PC-3 (cell line): ENCODE results near the gene SCLY. TPM values are rescaled to one million over a fixed set of nuclear protein-coding genes. Genes with fewer than 3 reads are reported as not detected.

Experiments used
- ATAC-seq: fragments of 200-7000 bp; cut with Tn5 transposase; 2 replicates; pipeline ENCODE4 v1.9.1; 2020; ENCODE audit warnings: mild to moderate bottlenecking, moderate library complexity
- BruUV-seq: library from RNA; stranded (reverse); fragments of 400-500 nt; replicated peaks from 2 replicates; lab custom pipeline; 2021; lab: Mats Ljungman, UMichigan
- CTCF ChIA-PET: fragments of 300-600 bp; sonication (Branson Sonifier 250); formaldehyde crosslinking; loops from one replicate; lab custom pipeline; 2022; ENCODE audit warnings: antibody characterized with exemption; lab: Charles Lee
- POLR2A ChIA-PET: fragments of 300-600 bp; sonication (Branson Sonifier 250); formaldehyde crosslinking; loops from one replicate; lab custom pipeline; 2022; ENCODE audit warnings: antibody characterized with exemption; ENCODE audit not compliant: unreplicated experiment; lab: Charles Lee
- DNase-seq: peaks from one replicate; pipeline ENCODE4 v3.0.0-alpha.2; 2015
- H2AFZ ChIP-seq: fragments of 300-600 bp; sonication (generic); 2 replicates; pipeline ENCODE4 v1.6.0; 2016; ENCODE audit warnings: antibody characterized with exemption, low read length
- H3F3A ChIP-seq: fragments of 300-600 bp; sonication (generic); one replicate; pipeline ENCODE4 v1.6.0; 2017; ENCODE audit warnings: antibody characterized with exemption, low read length, control low read depth, mild to moderate bottlenecking; ENCODE audit not compliant: unreplicated experiment
- H3K27ac ChIP-seq: fragments of 300-600 bp; sonication (generic); 2 replicates; pipeline ENCODE4 v1.5.1; 2016; ENCODE audit warnings: mild to moderate bottlenecking, low read length
- H3K27me3 ChIP-seq: fragments of 300-600 bp; sonication (generic); 2 replicates; pipeline ENCODE4 v1.6.1; 2016; ENCODE audit warnings: low read length, mixed read lengths
- H3K36me3 ChIP-seq: fragments of 300-600 bp; sonication (generic); 2 replicates; pipeline ENCODE4 v1.6.1; 2016; ENCODE audit warnings: low read depth, mixed run types, low read length, mixed read lengths
- H3K4me1 ChIP-seq: fragments of 300-600 bp; sonication (generic); 2 replicates; pipeline ENCODE4 v1.5.1; 2016; ENCODE audit warnings: low read length; ENCODE audit not compliant: insufficient read depth
- H3K4me2 ChIP-seq: fragments of 300-600 bp; sonication (generic); 2 replicates; pipeline ENCODE4 v1.6.0; 2016; ENCODE audit warnings: low read length
- H3K4me3 ChIP-seq: fragments of 300-600 bp; sonication (generic); 2 replicates; pipeline ENCODE4 v1.5.1; 2016; ENCODE audit warnings: mild to moderate bottlenecking, low read length, mixed read lengths
- H3K79me2 ChIP-seq: fragments of 300-600 bp; sonication (generic); 2 replicates; pipeline ENCODE4 v1.6.1; 2017; ENCODE audit warnings: low read length, mixed read lengths
- H3K9ac ChIP-seq: fragments of 300-600 bp; sonication (generic); 2 replicates; pipeline ENCODE4 v1.6.0; 2016; ENCODE audit warnings: mild to moderate bottlenecking, low read length
- H3K9me2 ChIP-seq: fragments of 300-600 bp; sonication (generic); replicated peaks from 2 replicates; pipeline ENCODE4 v1.6.1; 2016; ENCODE audit warnings: mixed run types, low read length, mixed read lengths
- H3K9me3 ChIP-seq: fragments of 300-600 bp; sonication (generic); 2 replicates; pipeline ENCODE4 v1.6.1; 2016; ENCODE audit warnings: low read length, mixed read lengths
- H4K20me1 ChIP-seq: fragments of 300-600 bp; sonication (generic); 2 replicates; pipeline ENCODE4 v1.6.1; 2016; ENCODE audit warnings: low read length, mixed read lengths
- EZH2 ChIP-seq: fragments of 300-600 bp; sonication (generic); IDR thresholded peaks from one replicate; pipeline ENCODE4 v1.6.1; 2017; ENCODE audit warnings: antibody characterized with exemption, mild to moderate bottlenecking, low read length; ENCODE audit not compliant: unreplicated experiment
- EZH2phosphoT487 ChIP-seq: fragments of 300-600 bp; sonication (generic); IDR thresholded peaks from 2 replicates; pipeline ENCODE4 v1.6.1; 2018; ENCODE audit warnings: mild to moderate bottlenecking, antibody characterized with exemption, low read length, borderline replicate concordance
- intact Hi-C: fragments of 100-400 bp; cut with micrococcal nuclease; formaldehyde crosslinking; loops from 2 replicates; pipeline ENCODE4 v1.9.0; 2023
- total RNA-seq: library from RNA; depleted of rRNA; stranded (reverse); fragments of >200 nt; gene quantifications from 2 replicates; pipeline ENCODE4 v1.2.3, GENCODE V29; 2014
- TF ChIP-seq, protein P1 (sequence below): fragments of 300-600 bp; sonication (generic); conservative IDR thresholded peaks from 2 replicates; pipeline ENCODE4 v1.5.1; 2017; ENCODE audit warnings: antibody characterized with exemption, low read depth, mild to moderate bottlenecking, low read length

SCLY gene
- total RNA-seq, 1 experiment from 2014 or later, result 23.1 TPM

DNA sequence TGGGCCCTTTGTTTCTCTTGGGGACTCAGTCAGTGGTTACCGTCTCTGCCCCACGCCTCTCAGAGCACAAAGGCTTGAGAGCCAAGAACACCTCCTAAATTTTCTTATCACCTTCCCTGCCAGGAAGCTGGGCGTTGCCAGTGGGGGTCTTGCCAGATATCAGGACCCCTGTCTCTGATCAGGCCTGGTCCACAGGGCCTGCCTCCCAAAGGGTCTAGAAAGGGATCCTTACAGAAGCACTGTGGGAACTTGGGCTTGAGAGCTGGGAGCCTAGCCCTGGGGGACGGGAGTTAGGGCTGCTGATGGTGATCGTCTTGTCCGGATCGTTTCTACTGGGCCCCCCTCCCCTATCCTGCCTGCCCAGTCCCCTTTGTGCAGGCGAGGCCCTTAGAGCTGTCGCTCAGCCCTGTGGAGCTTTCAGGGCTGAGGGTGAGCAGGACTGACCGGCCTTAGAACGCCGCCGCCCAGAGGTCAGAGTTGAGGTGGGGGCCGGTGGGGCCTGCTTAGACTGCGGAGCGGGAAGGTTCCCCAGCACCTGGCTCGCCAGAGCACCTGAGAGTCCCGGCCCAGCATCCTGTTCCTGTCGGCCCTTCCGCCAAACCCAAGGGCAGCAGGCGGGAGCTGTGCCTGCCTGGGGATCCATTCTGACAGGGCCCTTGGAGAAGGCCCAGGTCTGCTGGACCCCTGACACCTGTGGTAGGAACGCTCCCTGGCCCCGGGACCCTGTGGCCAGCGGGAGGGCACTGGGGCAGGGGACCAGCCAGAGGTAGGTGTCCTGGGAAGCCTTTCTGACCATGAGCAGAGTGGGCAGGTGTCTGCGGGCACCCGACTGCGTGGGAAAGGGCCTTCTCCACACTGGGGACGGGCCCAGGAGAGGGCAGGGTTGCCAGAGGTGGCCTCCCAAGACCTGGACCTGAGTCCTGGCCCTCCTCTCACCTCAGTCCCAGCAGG lies 40.3 kb downstream of the SCLY start:
- ATAC-seq, result no peak
- H2AFZ ChIP-seq, result no peak overlapping the region
- no peaks in the 10 kb centered on the region for H3K36me3 ChIP-seq
- ChIA-PET POLR2A (no interaction called here), CTCF (no interaction called here)
- no peak overlapping the region for H3K27ac ChIP-seq
- no TSS peak for BruUV-seq
- H3K79me2 ChIP-seq, result no peaks in the 10 kb centered on the region
- DNase-seq, result no peak
- H3K27me3 ChIP-seq, result no peaks in the 10 kb centered on the region
- no peak overlapping the region for H3K4me3 ChIP-seq
- H3K4me2 ChIP-seq, result no peak overlapping the region
- no peaks in the 10 kb centered on the region for H4K20me1 ChIP-seq
- no peaks in the 10 kb centered on the region for H3F3A ChIP-seq
- no peak overlapping the region for H3K9ac ChIP-seq
- H3K9me3 ChIP-seq, result no peaks in the 10 kb centered on the region
- H3K4me1 ChIP-seq, result peaks cover 11% of the 10 kb centered on the region
- intact Hi-C loops, result no loop called here
- TF ChIP-seq, protein P1, sequence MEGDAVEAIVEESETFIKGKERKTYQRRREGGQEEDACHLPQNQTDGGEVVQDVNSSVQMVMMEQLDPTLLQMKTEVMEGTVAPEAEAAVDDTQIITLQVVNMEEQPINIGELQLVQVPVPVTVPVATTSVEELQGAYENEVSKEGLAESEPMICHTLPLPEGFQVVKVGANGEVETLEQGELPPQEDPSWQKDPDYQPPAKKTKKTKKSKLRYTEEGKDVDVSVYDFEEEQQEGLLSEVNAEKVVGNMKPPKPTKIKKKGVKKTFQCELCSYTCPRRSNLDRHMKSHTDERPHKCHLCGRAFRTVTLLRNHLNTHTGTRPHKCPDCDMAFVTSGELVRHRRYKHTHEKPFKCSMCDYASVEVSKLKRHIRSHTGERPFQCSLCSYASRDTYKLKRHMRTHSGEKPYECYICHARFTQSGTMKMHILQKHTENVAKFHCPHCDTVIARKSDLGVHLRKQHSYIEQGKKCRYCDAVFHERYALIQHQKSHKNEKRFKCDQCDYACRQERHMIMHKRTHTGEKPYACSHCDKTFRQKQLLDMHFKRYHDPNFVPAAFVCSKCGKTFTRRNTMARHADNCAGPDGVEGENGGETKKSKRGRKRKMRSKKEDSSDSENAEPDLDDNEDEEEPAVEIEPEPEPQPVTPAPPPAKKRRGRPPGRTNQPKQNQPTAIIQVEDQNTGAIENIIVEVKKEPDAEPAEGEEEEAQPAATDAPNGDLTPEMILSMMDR, result no peak
- no peak for TF ChIP-seq EZH2
- no peak for TF ChIP-seq EZH2phosphoT487
- no peaks in the 10 kb centered on the region for H3K9me2 ChIP-seq

DNA sequence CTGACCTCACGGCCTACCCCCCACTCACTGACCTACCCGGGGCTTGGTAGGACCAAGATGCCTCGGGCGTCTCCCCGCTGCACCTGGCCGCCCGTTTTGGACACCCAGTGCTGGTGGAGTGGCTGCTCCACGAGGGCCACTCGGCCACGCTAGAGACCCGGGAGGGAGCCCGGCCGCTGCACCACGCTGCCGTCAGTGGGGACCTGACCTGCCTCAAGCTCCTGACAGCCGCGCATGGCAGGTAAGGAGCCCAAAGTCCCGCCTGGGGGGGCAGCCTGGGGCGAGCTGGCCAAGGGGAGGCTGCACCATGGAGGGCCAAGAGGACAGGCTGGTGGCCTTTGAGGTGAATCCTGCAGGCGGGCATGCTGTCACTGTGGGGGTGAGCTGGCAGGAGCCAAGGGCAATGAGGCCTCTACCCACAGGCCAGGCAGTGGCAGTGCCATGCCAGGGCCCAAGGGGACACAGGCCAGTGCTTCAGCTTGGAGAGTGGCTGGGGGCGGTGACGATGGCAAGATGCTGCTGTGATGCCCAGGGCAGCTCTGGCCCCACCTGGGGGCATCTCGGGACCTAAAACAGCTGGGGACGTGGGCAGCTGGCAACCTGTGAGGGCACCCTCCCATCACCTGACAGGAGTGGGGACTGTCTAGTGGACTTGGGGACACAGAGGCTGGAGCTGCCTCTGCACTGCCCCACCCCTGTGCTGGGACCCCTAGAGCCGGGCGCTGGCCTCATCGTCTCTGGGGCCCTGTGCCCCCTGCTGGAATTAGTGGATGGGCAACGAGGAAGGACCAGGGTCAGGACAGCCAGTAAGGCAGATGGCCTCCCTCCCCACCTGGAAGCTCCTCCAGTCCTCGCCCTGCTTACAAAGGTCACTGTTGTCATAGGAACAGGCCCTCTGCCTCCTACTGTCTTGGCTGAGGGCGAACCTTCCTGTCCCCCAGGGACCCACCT lies 41.4 kb downstream of the SCLY start:
- Histone ChIP-seq H2AFZ (no peak overlapping the region), H3K4me2 (no peak overlapping the region), H3K36me3 (no peaks in the 10 kb centered on the region), H3F3A (no peaks in the 10 kb centered on the region), H3K9ac (no peak overlapping the region), H3K27ac (no peak overlapping the region), H4K20me1 (no peaks in the 10 kb centered on the region), H3K79me2 (no peaks in the 10 kb centered on the region), H3K4me1 (peaks cover 11% of the 10 kb centered on the region), H3K27me3 (no peaks in the 10 kb centered on the region), H3K4me3 (no peak overlapping the region), H3K9me2 (no peaks in the 10 kb centered on the region), H3K9me3 (no peaks in the 10 kb centered on the region)
- DNase-seq (no peak), ATAC-seq (no peak)
- CTCF ChIA-PET, result no interaction called here
- intact Hi-C loops, result no loop called here
- no peak for TF ChIP-seq EZH2
- TF ChIP-seq, protein P1, result no peak
- no peak for TF ChIP-seq EZH2phosphoT487
- BruUV-seq, result no TSS peak
- POLR2A ChIA-PET, result no interaction called here
